ENCODE data around the gene ABCA4. TPM values are rescaled to one million over a fixed set of nuclear protein-coding genes. Genes with fewer than 3 reads are reported as not detected.
"Not testable (repeated sequence)": the region's sequence is repeated elsewhere in the genome, so short reads cannot be mapped to it uniquely, and the experiment has no call there.

Gene ABCA4
- total RNA-seq, 1 donor from 2014 or later = 0.19 TPM

- no peak for DNase-seq (ENCODE audit: low spot score)
- intact Hi-C loops (cut with DNase I) = no loop called here
Measured at GRCh38 chr1:93999840-94000415, 121.0 kb downstream of the ABCA4 start.

- DNase-seq (ENCODE audit: low spot score); intact Hi-C loops (cut with DNase I): not testable (repeated sequence)
Measured at GRCh38 chr1:93998532-93998931, 122.4 kb downstream of the ABCA4 start.

GRCh38 chr1:93997756-93998155 is 123.2 kb downstream of the ABCA4 start:
- intact Hi-C loops (cut with DNase I) = no loop called here
- no peak for DNase-seq (ENCODE audit: low spot score)

- DNase-seq (ENCODE audit: low spot score) = no peak
Measured at GRCh38 chr1:93995837-93996536, 125.0 kb downstream of the ABCA4 start.

GRCh38 chr1:93993731-93994130 is 127.2 kb downstream of the ABCA4 start:
- intact Hi-C loops (cut with DNase I) = no loop called here
- DNase-seq (ENCODE audit: low spot score) = no peak

More at GRCh38 chr1:93995837-93996536, 125.0 kb downstream of the ABCA4 start:
- intact Hi-C loops (cut with DNase I) = no loop called here

- intact Hi-C loops (cut with DNase I) = no loop called here
- no peak for DNase-seq (ENCODE audit: low spot score)
Measured at GRCh38 chr1:93992954-93993353, 128.0 kb downstream of the ABCA4 start.

- intact Hi-C loops (cut with DNase I) = no loop called here
- no peak for DNase-seq (ENCODE audit: low spot score)
Measured at GRCh38 chr1:93992190-93992589, 128.8 kb downstream of the ABCA4 start.

GRCh38 chr1:93991271-93991670 is 129.7 kb downstream of the ABCA4 start:
- no peak for DNase-seq (ENCODE audit: low spot score)
- intact Hi-C loops (cut with DNase I) = no loop called here

- intact Hi-C loops (cut with DNase I); DNase-seq (ENCODE audit: low spot score): not testable (repeated sequence)
Measured at GRCh38 chr1:93990477-93990876, 130.5 kb downstream of the ABCA4 start.

- intact Hi-C loops (cut with DNase I) = no loop called here
- no peak for DNase-seq (ENCODE audit: low spot score)
Measured at GRCh38 chr1:93990010-93990409, 130.9 kb downstream of the ABCA4 start.

- no peak for DNase-seq (ENCODE audit: low spot score)
- intact Hi-C loops (cut with DNase I) = no loop called here
Measured at GRCh38 chr1:93989601-93990000, 131.3 kb downstream of the ABCA4 start.

GRCh38 chr1:93988634-93989350 is 132.2 kb downstream of the ABCA4 start:
- no peak for DNase-seq (ENCODE audit: low spot score)

GRCh38 chr1:93981274-93981667 is 139.7 kb downstream of the ABCA4 start:
- DNase-seq (ENCODE audit: low spot score) = no peak

More at GRCh38 chr1:93988634-93989350, 132.2 kb downstream of the ABCA4 start:
- intact Hi-C loops (cut with DNase I) = no loop called here

GRCh38 chr1:93980320-93981273 is 140.4 kb downstream of the ABCA4 start:
- intact Hi-C loops (cut with DNase I) = no loop called here
- no peak for DNase-seq (ENCODE audit: low spot score)

More at GRCh38 chr1:93981274-93981667, 139.7 kb downstream of the ABCA4 start:
- intact Hi-C loops (cut with DNase I) = no loop called here

- intact Hi-C loops (cut with DNase I) = no loop called here
Measured at GRCh38 chr1:93979718-93980319, 141.1 kb downstream of the ABCA4 start.

GRCh38 chr1:93979040-93979717 is 141.8 kb downstream of the ABCA4 start:
- intact Hi-C loops (cut with DNase I) = no loop called here
- DNase-seq (ENCODE audit: low spot score) = no peak

More at GRCh38 chr1:93979718-93980319, 141.1 kb downstream of the ABCA4 start:
- no peak for DNase-seq (ENCODE audit: low spot score)

- intact Hi-C loops (cut with DNase I) = no loop called here
- no peak for DNase-seq (ENCODE audit: low spot score)
Measured at GRCh38 chr1:93977598-93977945, 143.4 kb downstream of the ABCA4 start.

- intact Hi-C loops (cut with DNase I) = no loop called here
- no peak for DNase-seq (ENCODE audit: low spot score)
Measured at GRCh38 chr1:93976711-93977597, 144.0 kb downstream of the ABCA4 start.

All from cardiac septum (tissue), 1 donor.